Kidney capillary endothelial cell (primary cell): Measurements from ENCODE around the gene SOX5.
"Not testable (repeated sequence)": the region's sequence is repeated elsewhere in the genome, so short reads cannot be mapped to it uniquely, and the experiment has no call there.

Source experiments
- DNase-seq: peaks from one replicate; pipeline ENCODE4 v3.0.0-alpha.2; 2018; ENCODE audit warnings: low spot score

SOX5 gene

GRCh38 chr12:23542187-23542586, 407.3 kb downstream of the SOX5 start:
- DNase-seq: no peak

- DNase-seq: no peak
Measured at GRCh38 chr12:23540572-23540971, 408.9 kb downstream of the SOX5 start.

- no peak for DNase-seq
Measured at GRCh38 chr12:23536293-23536692, 413.2 kb downstream of the SOX5 start.

- DNase-seq: no peak
Measured at GRCh38 chr12:23535441-23535840, 414.0 kb downstream of the SOX5 start.

GRCh38 chr12:23534196-23534595, 415.3 kb downstream of the SOX5 start:
- no peak for DNase-seq

- no peak for DNase-seq
Measured at GRCh38 chr12:23533699-23534098, 415.8 kb downstream of the SOX5 start.

- DNase-seq: no peak
Measured at GRCh38 chr12:23533265-23533664, 416.2 kb downstream of the SOX5 start.

- DNase-seq: no peak
Measured at GRCh38 chr12:23528316-23528715, 421.2 kb downstream of the SOX5 start.

- DNase-seq: no peak
Measured at GRCh38 chr12:23525450-23526072, 423.9 kb downstream of the SOX5 start.

GRCh38 chr12:23523339-23523738, 426.1 kb downstream of the SOX5 start:
- no peak for DNase-seq

- DNase-seq: not testable (repeated sequence)
Measured at GRCh38 chr12:23519444-23519843, 430.0 kb downstream of the SOX5 start.

- not testable (repeated sequence) for DNase-seq
Measured at GRCh38 chr12:23515785-23516184, 433.7 kb downstream of the SOX5 start.

GRCh38 chr12:23510484-23510883, 439.0 kb downstream of the SOX5 start:
- no peak for DNase-seq

GRCh38 chr12:23509832-23510231, 439.6 kb downstream of the SOX5 start:
- not testable (repeated sequence) for DNase-seq

GRCh38 chr12:23507785-23508184, 441.7 kb downstream of the SOX5 start:
- not testable (repeated sequence) for DNase-seq

- not testable (repeated sequence) for DNase-seq
Measured at GRCh38 chr12:23505736-23506135, 443.7 kb downstream of the SOX5 start.

- no peak for DNase-seq
Measured at GRCh38 chr12:23504641-23505399, 444.6 kb downstream of the SOX5 start.

GRCh38 chr12:23504043-23504442, 445.4 kb downstream of the SOX5 start:
- no peak for DNase-seq

- DNase-seq: no peak
Measured at GRCh38 chr12:23503544-23503943, 445.9 kb downstream of the SOX5 start.

GRCh38 chr12:23502259-23502658, 447.2 kb downstream of the SOX5 start:
- DNase-seq: no peak

GRCh38 chr12:23495472-23495871, 454.0 kb downstream of the SOX5 start:
- DNase-seq: no peak

- no peak for DNase-seq
Measured at GRCh38 chr12:23493672-23494071, 455.8 kb downstream of the SOX5 start.

- DNase-seq: not testable (repeated sequence)
Measured at GRCh38 chr12:23491029-23491428, 458.4 kb downstream of the SOX5 start.

- DNase-seq: no peak
Measured at GRCh38 chr12:23488130-23488529, 461.3 kb downstream of the SOX5 start.
